Smooth muscle cell (in vitro differentiated cells): ENCODE results near the gene AHCTF1. TPM values are rescaled to one million over a fixed set of nuclear protein-coding genes. Genes with fewer than 3 reads are reported as not detected.
A peak's percentile ranks its signal among the peaks of the same experiment; 100 is the strongest.

Experiments
- DNase-seq: peaks from one replicate; lab custom pipeline; 2025; ENCODE audit not compliant: unreplicated experiment; lab: John Stamatoyannopoulos, UW
- H2AFZ ChIP-seq: fragments of 200-600 bp; sonication (generic); 2 replicates; pipeline ENCODE4 v1.6.0; 2016; ENCODE audit warnings: antibody characterized with exemption, low read depth, mild to moderate bottlenecking
- H3F3A ChIP-seq: fragments of 200-600 bp; sonication (generic); 2 replicates; pipeline ENCODE4 v1.6.0; 2017; ENCODE audit warnings: antibody characterized with exemption, low read depth
- H3K27ac ChIP-seq: fragments of 200-600 bp; sonication (generic); 2 replicates; pipeline ENCODE4 v1.5.1; 2016; ENCODE audit warnings: low read depth, mild to moderate bottlenecking
- H3K27me3 ChIP-seq: fragments of 200-600 bp; sonication (generic); 2 replicates; pipeline ENCODE4 v1.6.1; 2016; ENCODE audit warnings: low read depth, mild to moderate bottlenecking
- H3K36me3 ChIP-seq: fragments of 200-600 bp; sonication (generic); 2 replicates; pipeline ENCODE4 v1.5.1; 2016; ENCODE audit warnings: low read depth
- H3K4me1 ChIP-seq: fragments of 200-600 bp; sonication (generic); 2 replicates; pipeline ENCODE4 v1.5.1; 2016; ENCODE audit warnings: low read depth
- H3K4me2 ChIP-seq: fragments of 200-600 bp; sonication (generic); 2 replicates; pipeline ENCODE4 v1.6.0; 2016; ENCODE audit warnings: mild to moderate bottlenecking
- H3K4me3 ChIP-seq: fragments of 200-600 bp; sonication (generic); 2 replicates; pipeline ENCODE4 v1.5.1; 2016; ENCODE audit warnings: mild to moderate bottlenecking
- H3K79me2 ChIP-seq: fragments of 200-600 bp; sonication (generic); 2 replicates; pipeline ENCODE4 v1.6.0; 2016; ENCODE audit warnings: low read depth, mild to moderate bottlenecking
- H3K9ac ChIP-seq: fragments of 200-600 bp; sonication (generic); 2 replicates; pipeline ENCODE4 v1.6.0; 2016; ENCODE audit warnings: low read depth
- H3K9me3 ChIP-seq: fragments of 200-600 bp; sonication (generic); replicated peaks from 2 replicates; pipeline ENCODE4 v1.5.1; 2016; ENCODE audit warnings: low read depth
- H4K20me1 ChIP-seq: fragments of 200-600 bp; sonication (generic); 2 replicates; pipeline ENCODE4 v1.6.0; 2016; ENCODE audit warnings: low read depth
- CTCF ChIP-seq: fragments of 200-600 bp; sonication (generic); IDR thresholded peaks from 2 replicates; pipeline ENCODE4 v1.5.1; 2017; ENCODE audit warnings: borderline replicate concordance, mild to moderate bottlenecking, antibody characterized with exemption; ENCODE audit not compliant: insufficient read depth, poor library complexity, severe bottlenecking
- WGBS: methylation state at CpG from one replicate; pipeline ENCODE4 v1.1.7; 2016; ENCODE audit warnings: low lambda C conversion rate; 5-methylcytosine and 5-hydroxymethylcytosine counted together
- polyA plus RNA-seq: library from polyadenylated mRNA; unstranded; fragments of >200 nt; fragmentation: Nextera tagmentation; extraction: Ambion mirVana; gene quantifications from 2 replicates; pipeline ENCODE4 v1.2.1, GENCODE V29; 2016
- total RNA-seq: library from RNA; depleted of rRNA; stranded (reverse); fragments of >200 nt; gene quantifications from 2 replicates; pipeline ENCODE4 v1.2.3, GENCODE V29; 2014

Gene AHCTF1
- total RNA-seq (34.0 and 41.2 TPM in 2 replicates), polyA plus RNA-seq (7.2 and 7.3 TPM in 2 replicates)

GRCh38 chr1:246931549-246932365, at the start of gene AHCTF1:
Gene AHCTF1 (minus strand): TSS chr1:246931948. CDS start chr1:246918370, 13,578 bp downstream.
- Histone ChIP-seq H3K79me2 (peaks cover 40% of the 10 kb centered on the region), H3F3A (peaks cover 17% of the 10 kb centered on the region), H3K27me3 (no peaks in the 10 kb centered on the region), H3K27ac (peak within 1 kb of the TSS; percentile 72), H3K4me1 (peaks cover 6% of the 10 kb centered on the region), H4K20me1 (peaks cover 41% of the 10 kb centered on the region), H2AFZ (peak within 1 kb of the TSS; percentile 95), H3K9me3 (no peaks in the 10 kb centered on the region), H3K36me3 (no peaks in the 10 kb centered on the region), H3K4me3 (peak within 1 kb of the TSS; percentile 94), H3K9ac (peak within 1 kb of the TSS; percentile 76), H3K4me2 (peak within 1 kb of the TSS; percentile 93)
- under 1% methylated on average over 71 of the region's 90 CpGs for WGBS
- TF ChIP-seq CTCF, result no peak
- peak; percentile 84 for DNase-seq

- no peaks in the 10 kb centered on the region for H3K4me1 ChIP-seq
- no peak for TF ChIP-seq CTCF
- H3K9ac ChIP-seq, result no peak overlapping the region
- no peak for DNase-seq
- H3K27me3 ChIP-seq, result no peaks in the 10 kb centered on the region
- H3K79me2 ChIP-seq, result no peaks in the 10 kb centered on the region
- peaks cover 10% of the 10 kb centered on the region for H3K36me3 ChIP-seq
- H3K27ac ChIP-seq, result no peak overlapping the region
- no peak overlapping the region for H3K4me2 ChIP-seq
- H4K20me1 ChIP-seq, result no peaks in the 10 kb centered on the region
- WGBS, result 97% methylated on average over 6 of the region's 6 CpGs
- no peak overlapping the region for H3K4me3 ChIP-seq
- no peak overlapping the region for H2AFZ ChIP-seq
- no peaks in the 10 kb centered on the region for H3F3A ChIP-seq
- peaks cover 15% of the 10 kb centered on the region for H3K9me3 ChIP-seq
Observed at GRCh38 chr1:246978785-246979184, 47.0 kb upstream of the AHCTF1 start.

- Histone ChIP-seq H3K27me3 (no peaks in the 10 kb centered on the region), H3K4me1 (no peaks in the 10 kb centered on the region), H2AFZ (no peak overlapping the region), H3K9me3 (peaks cover 10% of the 10 kb centered on the region), H3K36me3 (peaks cover 10% of the 10 kb centered on the region), H3K4me2 (no peak overlapping the region), H3K9ac (no peak overlapping the region), H4K20me1 (no peaks in the 10 kb centered on the region), H3F3A (no peaks in the 10 kb centered on the region), H3K79me2 (no peaks in the 10 kb centered on the region), H3K4me3 (no peak overlapping the region), H3K27ac (no peak overlapping the region)
- DNase-seq, result no peak
- no peak for TF ChIP-seq CTCF
- 100% methylated on average over 2 of the region's 2 CpGs for WGBS
Observed at GRCh38 chr1:246978281-246978680, 46.5 kb upstream of the AHCTF1 start.

GRCh38 chr1:246971969-246972368, 40.2 kb upstream of the AHCTF1 start:
- no peaks in the 10 kb centered on the region for H3F3A ChIP-seq
- H3K79me2 ChIP-seq, result no peaks in the 10 kb centered on the region
- no peak for DNase-seq
- H3K27ac ChIP-seq, result no peak overlapping the region
- no peak for TF ChIP-seq CTCF
- H3K4me1 ChIP-seq, result no peaks in the 10 kb centered on the region
- H3K27me3 ChIP-seq, result no peaks in the 10 kb centered on the region
- H3K36me3 ChIP-seq, result no peaks in the 10 kb centered on the region
- H2AFZ ChIP-seq, result no peak overlapping the region
- no peaks in the 10 kb centered on the region for H4K20me1 ChIP-seq
- no peaks in the 10 kb centered on the region for H3K9me3 ChIP-seq
- no peak overlapping the region for H3K4me3 ChIP-seq
- no peak overlapping the region for H3K4me2 ChIP-seq
- 93% methylated on average over 7 of the region's 7 CpGs for WGBS
- no peak overlapping the region for H3K9ac ChIP-seq
